Astrocyte (in vitro differentiated cells and primary cell): Measurements from ENCODE around the gene MEX3C. TPM values are rescaled to one million over a fixed set of nuclear protein-coding genes. Genes with fewer than 3 reads are reported as not detected.

ENCODE experiments used
- DNase-seq: peaks from one replicate; pipeline ENCODE4 v3.0.0-alpha.2; 2010; ENCODE audit warnings: low read depth
- FAIRE-seq: peaks from 2 replicates; lab custom pipeline; 2011; peaks lifted over from hg19 to GRCh38; lab: Jason Lieb, UNC
- H2AFZ ChIP-seq: 2 replicates; pipeline ENCODE4 v1.6.0; 2012; ENCODE audit warnings: low read depth, low read length, inconsistent platforms
- H3K27ac ChIP-seq: 2 replicates; pipeline ENCODE4 v1.5.1; 2011; ENCODE audit warnings: low read depth, low read length, inconsistent platforms
- H3K27me3 ChIP-seq: 2 replicates; pipeline ENCODE4 v1.6.0; 2011; ENCODE audit warnings: low read length, inconsistent platforms; ENCODE audit not compliant: insufficient read depth
- H3K36me3 ChIP-seq: 2 replicates; pipeline ENCODE4 v1.5.1; 2011; ENCODE audit warnings: low read length, inconsistent platforms; ENCODE audit not compliant: insufficient read depth
- H3K4me1 ChIP-seq: 2 replicates; pipeline ENCODE4 v1.5.1; 2011; ENCODE audit warnings: low read length, inconsistent platforms; ENCODE audit not compliant: insufficient read depth
- H3K4me2 ChIP-seq: 2 replicates; pipeline ENCODE4 v1.6.0; 2012; ENCODE audit warnings: low read length, inconsistent platforms
- H3K4me3 ChIP-seq: 2 replicates; pipeline ENCODE4 v1.5.1; 2011; ENCODE audit warnings: low read depth, mild to moderate bottlenecking, low read length, inconsistent platforms; ENCODE audit not compliant: insufficient read depth
- H3K79me2 ChIP-seq: 2 replicates; pipeline ENCODE4 v1.6.0; 2012; ENCODE audit warnings: mild to moderate bottlenecking, low read length, inconsistent platforms; ENCODE audit not compliant: insufficient read depth
- H3K9ac ChIP-seq: 2 replicates; pipeline ENCODE4 v1.6.0; 2012; ENCODE audit warnings: mild to moderate bottlenecking, low read length, inconsistent platforms
- H3K9me3 ChIP-seq: 2 replicates; pipeline ENCODE4 v1.5.1; 2012; ENCODE audit warnings: low read depth, mild to moderate bottlenecking, low read length, inconsistent platforms; ENCODE audit not compliant: insufficient read depth
- H4K20me1 ChIP-seq: 2 replicates; pipeline ENCODE4 v1.6.0; 2012; ENCODE audit warnings: low read length, inconsistent platforms; ENCODE audit not compliant: insufficient read depth
- H3K27ac Mint-ChIP-seq: one replicate; pipeline ENCODE4 v1.8.0; 2021; ENCODE audit warnings: mild to moderate bottlenecking, mixed read lengths; ENCODE audit not compliant: unreplicated experiment
- H3K27me3 Mint-ChIP-seq: one replicate; pipeline ENCODE4 v1.8.0; 2021; ENCODE audit warnings: low read depth, mixed read lengths; ENCODE audit not compliant: unreplicated experiment
- H3K36me3 Mint-ChIP-seq: one replicate; pipeline ENCODE4 v1.8.0; 2021; ENCODE audit warnings: low read depth, mixed read lengths; ENCODE audit not compliant: unreplicated experiment
- H3K4me1 Mint-ChIP-seq: one replicate; pipeline ENCODE4 v1.8.0; 2021; ENCODE audit warnings: low read depth, mixed read lengths; ENCODE audit not compliant: unreplicated experiment
- H3K4me3 Mint-ChIP-seq: one replicate; pipeline ENCODE4 v1.8.0; 2021; ENCODE audit warnings: mild to moderate bottlenecking, moderate library complexity, mixed read lengths; ENCODE audit not compliant: unreplicated experiment
- H3K9me3 Mint-ChIP-seq: one replicate; pipeline ENCODE4 v1.8.0; 2021; ENCODE audit warnings: mild to moderate bottlenecking, mixed read lengths; ENCODE audit not compliant: unreplicated experiment
- CTCF ChIP-seq: IDR thresholded peaks from 2 replicates; pipeline ENCODE4 v1.5.1; 2011; ENCODE audit warnings: low read depth, mild to moderate bottlenecking, inconsistent platforms, low read length, moderate library complexity; ENCODE audit not compliant: insufficient read depth
- EZH2 ChIP-seq: IDR thresholded peaks from 2 replicates; pipeline ENCODE4 v1.6.1; 2012; ENCODE audit warnings: mild to moderate bottlenecking, low read length, inconsistent platforms; ENCODE audit not compliant: insufficient read depth
- total RNA-seq: library from RNA; stranded (reverse); gene quantifications from 2 replicates; pipeline ENCODE4 v1.2.1, GENCODE V29; 2021

MEX3C gene
- total RNA-seq, 1 donor from 2014 or later: 72.2 TPM

- Mint-ChIP-seq H3K27ac (no peak overlapping the region), H3K4me3 (no peak overlapping the region), H3K4me1 (peaks cover 7% of the 10 kb centered on the region), H3K27me3 (no peaks in the 10 kb centered on the region), H3K36me3 (peaks cover 7% of the 10 kb centered on the region), H3K9me3 (no peaks in the 10 kb centered on the region)
- Histone ChIP-seq H2AFZ (no peak overlapping the region), H3K27ac (no peak overlapping the region), H3K9ac (no peak overlapping the region), H3K4me2 (no peak overlapping the region), H3K36me3 (no peaks in the 10 kb centered on the region), H3K4me3 (no peak overlapping the region), H3K27me3 (no peaks in the 10 kb centered on the region), H3K4me1 (peaks cover 4% of the 10 kb centered on the region), H3K9me3 (no peaks in the 10 kb centered on the region), H4K20me1 (no peaks in the 10 kb centered on the region), H3K79me2 (no peaks in the 10 kb centered on the region)
- TF ChIP-seq CTCF (no peak), EZH2 (no peak)
- no peak for FAIRE-seq
- peak; percentile 57 for DNase-seq
Measured at GRCh38 chr18:51150113-51150700, 47.3 kb downstream of the MEX3C start.

- TF ChIP-seq CTCF (no peak), EZH2 (no peak)
- Histone ChIP-seq H2AFZ (no peak overlapping the region), H3K27me3 (no peaks in the 10 kb centered on the region), H3K9me3 (no peaks in the 10 kb centered on the region), H3K36me3 (no peaks in the 10 kb centered on the region), H3K9ac (no peak overlapping the region), H3K4me2 (no peak overlapping the region), H3K79me2 (no peaks in the 10 kb centered on the region), H4K20me1 (no peaks in the 10 kb centered on the region), H3K27ac (no peak overlapping the region), H3K4me3 (no peak overlapping the region), H3K4me1 (peaks cover 4% of the 10 kb centered on the region)
- H3K36me3 Mint-ChIP-seq: peaks cover 7% of the 10 kb centered on the region
- H3K9me3 Mint-ChIP-seq: no peaks in the 10 kb centered on the region
- peaks cover 7% of the 10 kb centered on the region for H3K4me1 Mint-ChIP-seq
- no peak overlapping the region for H3K27ac Mint-ChIP-seq
- H3K27me3 Mint-ChIP-seq: no peaks in the 10 kb centered on the region
- DNase-seq: no peak
- no peak overlapping the region for H3K4me3 Mint-ChIP-seq
- FAIRE-seq: no peak
Measured at GRCh38 chr18:51149670-51150069, 47.8 kb downstream of the MEX3C start.

GRCh38 chr18:51146909-51147308 lies 50.6 kb downstream of the MEX3C start:
- H2AFZ ChIP-seq: no peak overlapping the region
- no peak overlapping the region for H3K27ac ChIP-seq
- no peaks in the 10 kb centered on the region for H3K27me3 ChIP-seq
- no peak for FAIRE-seq
- H3K27ac Mint-ChIP-seq: no peak overlapping the region
- peaks cover 7% of the 10 kb centered on the region for H3K4me1 Mint-ChIP-seq
- H3K9me3 ChIP-seq: no peaks in the 10 kb centered on the region
- H4K20me1 ChIP-seq: no peaks in the 10 kb centered on the region
- peaks cover 7% of the 10 kb centered on the region for H3K36me3 Mint-ChIP-seq
- H3K27me3 Mint-ChIP-seq: no peaks in the 10 kb centered on the region
- peaks cover 4% of the 10 kb centered on the region for H3K4me1 ChIP-seq
- no peak overlapping the region for H3K4me3 Mint-ChIP-seq
- H3K36me3 ChIP-seq: no peaks in the 10 kb centered on the region
- H3K4me3 ChIP-seq: no peak overlapping the region
- H3K4me2 ChIP-seq: no peak overlapping the region
- no peaks in the 10 kb centered on the region for H3K9me3 Mint-ChIP-seq
- DNase-seq: no peak
- H3K9ac ChIP-seq: no peak overlapping the region
- no peak for TF ChIP-seq EZH2
- TF ChIP-seq CTCF: no peak
- H3K79me2 ChIP-seq: no peaks in the 10 kb centered on the region
